Neural progenitor cell (in vitro differentiated cells): ENCODE data around the gene SCRN1. TPM values are rescaled to one million over a fixed set of nuclear protein-coding genes. Genes with fewer than 3 reads are reported as not detected.

Experiments
- DNase-seq: peaks from one replicate; pipeline ENCODE4 v3.0.0-alpha.2; 2016; ENCODE audit warnings: low spot score
- H2AFZ ChIP-seq: fragments of 200-600 bp; sonication (generic); replicated peaks from 2 replicates; pipeline ENCODE4 v1.6.1; 2016; ENCODE audit warnings: antibody characterized with exemption
- H3F3A ChIP-seq: fragments of 200-600 bp; sonication (generic); 2 replicates; pipeline ENCODE4 v1.6.1; 2016; ENCODE audit warnings: antibody characterized with exemption, low read depth
- H3K27ac ChIP-seq: fragments of 200-600 bp; sonication (generic); 2 replicates; pipeline ENCODE4 v1.5.1; 2016; ENCODE audit warnings: mild to moderate bottlenecking
- H3K27me3 ChIP-seq: fragments of 200-600 bp; sonication (generic); 2 replicates; pipeline ENCODE4 v1.6.1; 2016; ENCODE audit warnings: mild to moderate bottlenecking, moderate library complexity
- H3K36me3 ChIP-seq: fragments of 200-600 bp; sonication (generic); 2 replicates; pipeline ENCODE4 v1.5.1; 2016
- H3K4me1 ChIP-seq: fragments of 200-600 bp; sonication (generic); 2 replicates; pipeline ENCODE4 v1.6.1; 2016; ENCODE audit warnings: mixed run types
- H3K4me2 ChIP-seq: fragments of 200-600 bp; sonication (generic); 2 replicates; pipeline ENCODE4 v1.6.1; 2016
- H3K4me3 ChIP-seq: fragments of 200-600 bp; sonication (generic); 2 replicates; pipeline ENCODE4 v1.5.1; 2016
- H3K79me2 ChIP-seq: fragments of 200-600 bp; sonication (generic); 2 replicates; pipeline ENCODE4 v1.6.1; 2016; ENCODE audit warnings: low read depth
- H3K9ac ChIP-seq: fragments of 200-600 bp; sonication (generic); 2 replicates; pipeline ENCODE4 v1.6.1; 2016
- H3K9me3 ChIP-seq: fragments of 200-600 bp; sonication (generic); 2 replicates; pipeline ENCODE4 v1.5.1; 2016; ENCODE audit warnings: low read depth
- H4K20me1 ChIP-seq: fragments of 200-600 bp; sonication (generic); 2 replicates; pipeline ENCODE4 v1.6.1; 2016; ENCODE audit warnings: low read depth
- H3K27ac Mint-ChIP-seq: 3 replicates; pipeline ENCODE4 v1.8.0; 2021; ENCODE audit warnings: mixed read lengths
- H3K27me3 Mint-ChIP-seq: 2 replicates; pipeline ENCODE4 v1.8.0; 2022; ENCODE audit warnings: low read depth, mild to moderate bottlenecking, inconsistent platforms, moderate library complexity, mixed read lengths; ENCODE audit not compliant: insufficient read depth
- H3K36me3 Mint-ChIP-seq: 3 replicates; pipeline ENCODE4 v1.8.0; 2021; ENCODE audit warnings: mixed read lengths
- H3K4me1 Mint-ChIP-seq: 3 replicates; pipeline ENCODE4 v1.8.0; 2021; ENCODE audit warnings: mixed read lengths
- H3K4me3 Mint-ChIP-seq: 3 replicates; pipeline ENCODE4 v1.8.0; 2021; ENCODE audit warnings: mild to moderate bottlenecking, moderate library complexity, mixed read lengths
- H3K9me3 Mint-ChIP-seq: 3 replicates; pipeline ENCODE4 v1.8.0; 2020; ENCODE audit warnings: mixed read lengths
- EZH2 ChIP-seq: fragments of 200-600 bp; sonication (generic); IDR thresholded peaks from 2 replicates; pipeline ENCODE4 v1.6.1; 2017; ENCODE audit warnings: antibody characterized with exemption, mild to moderate bottlenecking, moderate library complexity
- EZH2phosphoT487 ChIP-seq: fragments of 200-600 bp; sonication (generic); IDR thresholded peaks from 2 replicates; pipeline ENCODE4 v1.6.1; 2017; ENCODE audit warnings: antibody characterized with exemption
- total RNA-seq: library from RNA; depleted of rRNA; stranded (reverse); fragments of >200 nt; gene quantifications from 2 replicates; pipeline ENCODE4 v1.2.3, GENCODE V29; 2015; ENCODE audit warnings: low replicate concordance
- TF ChIP-seq, protein P1 (sequence below): fragments of 200-600 bp; sonication (generic); IDR thresholded peaks from 2 replicates; pipeline ENCODE4 v1.5.1; 2017; ENCODE audit warnings: antibody characterized with exemption, mild to moderate bottlenecking

SCRN1 gene
- total RNA-seq, 1 donor from 2014 or later = 106 TPM

- Histone ChIP-seq H3K27ac (no peak overlapping the region), H2AFZ (no peak overlapping the region)
These were observed 1.7 kb downstream of the SCRN1 start for GRCh38 chr7:29987811-29988317.

GRCh38 chr7:29987083-29987482 lies 2.5 kb downstream of the SCRN1 start:
- H3K9ac ChIP-seq = no peak overlapping the region
- peak overlapping the region; percentile 27 for H3K27ac Mint-ChIP-seq
- peaks cover 12% of the 10 kb centered on the region for H3K4me1 ChIP-seq
- no peak overlapping the region for H2AFZ ChIP-seq
- H3K27me3 ChIP-seq = no peaks in the 10 kb centered on the region
- no peaks in the 10 kb centered on the region for H3K9me3 ChIP-seq
- no peaks in the 10 kb centered on the region for H3K36me3 ChIP-seq
- H3K36me3 Mint-ChIP-seq = peaks cover 21% of the 10 kb centered on the region
- peaks cover 5% of the 10 kb centered on the region for H3F3A ChIP-seq
- H3K4me1 Mint-ChIP-seq = peaks cover 23% of the 10 kb centered on the region
- DNase-seq = no peak
- peaks cover 76% of the 10 kb centered on the region for H3K79me2 ChIP-seq
- H3K27ac ChIP-seq = no peak overlapping the region
- no peak overlapping the region for H3K4me2 ChIP-seq
- H3K4me3 ChIP-seq = no peak overlapping the region
- peak overlapping the region; percentile 48 for H3K4me3 Mint-ChIP-seq
- TF ChIP-seq EZH2 (no peak), EZH2phosphoT487 (no peak)
- TF ChIP-seq, protein P1, sequence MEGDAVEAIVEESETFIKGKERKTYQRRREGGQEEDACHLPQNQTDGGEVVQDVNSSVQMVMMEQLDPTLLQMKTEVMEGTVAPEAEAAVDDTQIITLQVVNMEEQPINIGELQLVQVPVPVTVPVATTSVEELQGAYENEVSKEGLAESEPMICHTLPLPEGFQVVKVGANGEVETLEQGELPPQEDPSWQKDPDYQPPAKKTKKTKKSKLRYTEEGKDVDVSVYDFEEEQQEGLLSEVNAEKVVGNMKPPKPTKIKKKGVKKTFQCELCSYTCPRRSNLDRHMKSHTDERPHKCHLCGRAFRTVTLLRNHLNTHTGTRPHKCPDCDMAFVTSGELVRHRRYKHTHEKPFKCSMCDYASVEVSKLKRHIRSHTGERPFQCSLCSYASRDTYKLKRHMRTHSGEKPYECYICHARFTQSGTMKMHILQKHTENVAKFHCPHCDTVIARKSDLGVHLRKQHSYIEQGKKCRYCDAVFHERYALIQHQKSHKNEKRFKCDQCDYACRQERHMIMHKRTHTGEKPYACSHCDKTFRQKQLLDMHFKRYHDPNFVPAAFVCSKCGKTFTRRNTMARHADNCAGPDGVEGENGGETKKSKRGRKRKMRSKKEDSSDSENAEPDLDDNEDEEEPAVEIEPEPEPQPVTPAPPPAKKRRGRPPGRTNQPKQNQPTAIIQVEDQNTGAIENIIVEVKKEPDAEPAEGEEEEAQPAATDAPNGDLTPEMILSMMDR = no peak
- H4K20me1 ChIP-seq = peaks cover 6% of the 10 kb centered on the region
- peaks cover 7% of the 10 kb centered on the region for H3K9me3 Mint-ChIP-seq
- peaks cover 6% of the 10 kb centered on the region for H3K27me3 Mint-ChIP-seq

More at GRCh38 chr7:29987811-29988317, 1.7 kb downstream of the SCRN1 start:
- H3K9ac ChIP-seq = no peak overlapping the region
- DNase-seq = peak; percentile 21
- H3K79me2 ChIP-seq = peaks cover 68% of the 10 kb centered on the region
- no peaks in the 10 kb centered on the region for H3K36me3 ChIP-seq
- peak overlapping the region; percentile 97 for H3K4me3 ChIP-seq
- peaks cover 5% of the 10 kb centered on the region for H3F3A ChIP-seq
- H3K4me2 ChIP-seq = peak overlapping the region; percentile 83
- TF ChIP-seq, protein P1 = no peak
- TF ChIP-seq EZH2phosphoT487 (no peak), EZH2 (no peak)
- peak overlapping the region; percentile 89 for H3K4me3 Mint-ChIP-seq
- H3K4me1 ChIP-seq = peaks cover 12% of the 10 kb centered on the region
- peak overlapping the region; percentile 68 for H3K27ac Mint-ChIP-seq
- peaks cover 3% of the 10 kb centered on the region for H3K9me3 ChIP-seq
- peaks cover 14% of the 10 kb centered on the region for H3K9me3 Mint-ChIP-seq
- H3K27me3 Mint-ChIP-seq = peaks cover 6% of the 10 kb centered on the region
- H3K27me3 ChIP-seq = no peaks in the 10 kb centered on the region
- peaks cover 23% of the 10 kb centered on the region for H3K36me3 Mint-ChIP-seq
- H3K4me1 Mint-ChIP-seq = peaks cover 23% of the 10 kb centered on the region
- H4K20me1 ChIP-seq = peaks cover 1% of the 10 kb centered on the region

- no peak overlapping the region for H3K27ac ChIP-seq
- H3K9ac ChIP-seq = no peak overlapping the region
- no peak for DNase-seq
- H3K9me3 ChIP-seq = no peaks in the 10 kb centered on the region
- H3K4me2 ChIP-seq = no peak overlapping the region
- peaks cover 2% of the 10 kb centered on the region for H3K27me3 Mint-ChIP-seq
- H3K36me3 Mint-ChIP-seq = peaks cover 13% of the 10 kb centered on the region
- TF ChIP-seq, protein P1 = no peak
- TF ChIP-seq EZH2 (no peak), EZH2phosphoT487 (no peak)
- H3F3A ChIP-seq = peaks cover 19% of the 10 kb centered on the region
- H3K79me2 ChIP-seq = peaks cover 94% of the 10 kb centered on the region
- no peak overlapping the region for H2AFZ ChIP-seq
- H3K36me3 ChIP-seq = no peaks in the 10 kb centered on the region
- peaks cover 69% of the 10 kb centered on the region for H4K20me1 ChIP-seq
- H3K27me3 ChIP-seq = no peaks in the 10 kb centered on the region
- H3K4me1 Mint-ChIP-seq = peaks cover 39% of the 10 kb centered on the region
- H3K4me3 ChIP-seq = no peak overlapping the region
- no peaks in the 10 kb centered on the region for H3K9me3 Mint-ChIP-seq
- no peak overlapping the region for H3K4me3 Mint-ChIP-seq
- H3K4me1 ChIP-seq = peaks cover 14% of the 10 kb centered on the region
- H3K27ac Mint-ChIP-seq = no peak overlapping the region
These were observed 9.4 kb downstream of the SCRN1 start for GRCh38 chr7:29980151-29980550.
